H1 (cell line): ENCODE data around the gene MICU1. TPM values are rescaled to one million over a fixed set of nuclear protein-coding genes. Genes with fewer than 3 reads are reported as not detected.

ENCODE experiments used
- CTCF ChIA-PET: fragments of 300-600 bp; sonication (Branson Sonifier 250); formaldehyde crosslinking; loops from one replicate; lab custom pipeline; 2021; ENCODE audit not compliant: partially characterized antibody; lab: Charles Lee
- POLR2A ChIA-PET: fragments of 300-600 bp; sonication (Branson Sonifier 250); formaldehyde crosslinking; loops from one replicate; lab custom pipeline; 2021; ENCODE audit warnings: inconsistent platforms; ENCODE audit not compliant: partially characterized antibody; lab: Charles Lee
- DNase-seq, 2 experiments: peaks; one replicate each; pipeline versions ENCODE4 v3.0.0 to v3.0.0-alpha.2; 2010 to 2022; ENCODE audit warnings: low spot score in 2 of 2, low read depth in 1 of 2, mixed read lengths in 1 of 2
- FAIRE-seq: peaks from 2 replicates; lab custom pipeline; 2011; peaks lifted over from hg19 to GRCh38; lab: Jason Lieb, UNC
- H2AFZ ChIP-seq: 2 replicates; pipeline ENCODE4 v1.8.1; 2012; ENCODE audit warnings: low read length, inconsistent platforms
- H2AK5ac ChIP-seq: 2 replicates; pipeline ENCODE4 v1.6.1; 2013; ENCODE audit warnings: low read depth, low read length
- H2BK120ac ChIP-seq: replicated peaks from 2 replicates; pipeline ENCODE3; 2013; ENCODE audit warnings: low read depth, low read length, inconsistent platforms
- H2BK12ac ChIP-seq: 2 replicates; pipeline ENCODE4 v1.6.1; 2013; ENCODE audit warnings: low read depth, low read length
- H2BK15ac ChIP-seq: 2 replicates; pipeline ENCODE4 v1.6.1; 2013; ENCODE audit warnings: low read length
- H2BK20ac ChIP-seq: 2 replicates; pipeline ENCODE4 v1.6.1; 2013; ENCODE audit warnings: low read length
- H2BK5ac ChIP-seq: 2 replicates; pipeline ENCODE4 v1.6.1; 2013; ENCODE audit warnings: low read depth, low read length
- H3K14ac ChIP-seq: 2 replicates; pipeline ENCODE4 v1.6.1; 2013; ENCODE audit warnings: inconsistent platforms; ENCODE audit not compliant: insufficient read length
- H3K18ac ChIP-seq: 2 replicates; pipeline ENCODE4 v1.6.1; 2013; ENCODE audit warnings: low read length; ENCODE audit errors: extremely low read depth
- H3K23ac ChIP-seq: 2 replicates; pipeline ENCODE4 v1.6.1; 2013; ENCODE audit warnings: inconsistent platforms; ENCODE audit not compliant: insufficient read length
- H3K23me2 ChIP-seq: 2 replicates; pipeline ENCODE4 v1.6.1; 2013; ENCODE audit warnings: low read depth, low read length
- H3K27ac ChIP-seq: 2 replicates; pipeline ENCODE4 v1.6.1; 2011; ENCODE audit warnings: low read depth, low read length, inconsistent platforms
- H3K27me3 ChIP-seq, 4 experiments: replicated peaks in 1 of 4; 1 replicate in 1 of 4; 2 replicates in 3 of 4; pipeline versions ENCODE4 v1.6.1 to v1.8.1; 2011 to 2013; ENCODE audit warnings: low read length in 3 of 4, mild to moderate bottlenecking in 3 of 4, inconsistent platforms in 2 of 4, mixed read lengths in 2 of 4, moderate library complexity in 1 of 4; ENCODE audit not compliant: control insufficient read depth in 3 of 4, insufficient read depth in 3 of 4; ENCODE audit errors: extremely low read depth in 1 of 4
- H3K36me3 ChIP-seq, 4 experiments: 2 replicates each; pipeline versions ENCODE4 v1.6.1 to v1.8.1; 2011 to 2013; ENCODE audit warnings: mild to moderate bottlenecking in 4 of 4, low read length in 3 of 4, moderate library complexity in 2 of 4, control low read depth in 1 of 4, inconsistent platforms in 1 of 4; ENCODE audit not compliant: insufficient read depth in 4 of 4, control insufficient read depth in 2 of 4
- H3K4ac ChIP-seq: replicated peaks from 2 replicates; pipeline ENCODE3; 2013; ENCODE audit warnings: low read length, low read depth, mixed read lengths, inconsistent platforms; ENCODE audit not compliant: insufficient read length
- H3K4me1 ChIP-seq, 4 experiments: replicated peaks in 1 of 4; 1 replicate in 1 of 4; 2 replicates in 3 of 4; pipeline versions ENCODE4 v1.6.1 to v1.8.1; 2011 to 2013; ENCODE audit warnings: low read length in 3 of 4, inconsistent platforms in 2 of 4, mixed read lengths in 1 of 4; ENCODE audit not compliant: insufficient read depth in 4 of 4, control insufficient read depth in 3 of 4
- H3K4me2 ChIP-seq, 2 experiments: 2 replicates each; pipeline versions ENCODE4 v1.6.1 to v1.8.1; 2011 to 2013; ENCODE audit warnings: low read depth in 2 of 2, low read length in 2 of 2, control low read depth in 1 of 2, inconsistent platforms in 1 of 2, mild to moderate bottlenecking in 1 of 2; ENCODE audit not compliant: insufficient read depth in 1 of 2
- H3K4me3 ChIP-seq, 4 experiments: fragments of 200-600, 300-600 bp in 1 of 4; sonication (generic), shearing (Covaris generic), sonication (Bioruptor Twin) in 1 of 4; 2 replicates each; pipeline versions ENCODE4 v1.5.1 to v1.8.1; 2011 to 2016; ENCODE audit warnings: low read length in 4 of 4, low read depth in 3 of 4, control low read depth in 2 of 4, inconsistent platforms in 2 of 4, mild to moderate bottlenecking in 2 of 4, mixed read lengths in 1 of 4, moderate library complexity in 1 of 4; ENCODE audit not compliant: insufficient read depth in 2 of 4; ENCODE audit errors: extremely low read depth in 1 of 4
- H3K56ac ChIP-seq: replicated peaks from 2 replicates; pipeline ENCODE3; 2013; ENCODE audit warnings: low read depth, mild to moderate bottlenecking, mixed read lengths, low read length, inconsistent platforms; ENCODE audit not compliant: insufficient read length
- H3K79me1 ChIP-seq: 2 replicates; pipeline ENCODE4 v1.6.1; 2013; ENCODE audit warnings: low read depth, low read length, control low read depth
- H3K79me2 ChIP-seq, 2 experiments: 2 replicates each; pipeline versions ENCODE4 v1.6.1 to v1.8.1; 2012 to 2013; ENCODE audit warnings: low read length in 2 of 2, mild to moderate bottlenecking in 2 of 2, inconsistent platforms in 1 of 2; ENCODE audit not compliant: insufficient read depth in 2 of 2, control insufficient read depth in 1 of 2
- H3K9ac ChIP-seq, 4 experiments: replicated peaks in 1 of 4; 1 replicate in 1 of 4; 2 replicates in 3 of 4; pipeline versions ENCODE4 v1.6.1 to v1.8.1; 2011 to 2013; ENCODE audit warnings: low read depth in 3 of 4, low read length in 3 of 4, control low read depth in 2 of 4, mild to moderate bottlenecking in 2 of 4, moderate library complexity in 2 of 4, inconsistent platforms in 1 of 4; ENCODE audit errors: extremely low read depth in 1 of 4
- H3K9me3 ChIP-seq, 2 experiments: 2 replicates each; pipeline versions ENCODE4 v1.6.1 to v1.8.1; 2012 to 2013; ENCODE audit warnings: mild to moderate bottlenecking in 2 of 2, moderate library complexity in 2 of 2, control low read depth in 1 of 2, inconsistent platforms in 1 of 2, low read depth in 1 of 2, low read length in 1 of 2, mixed read lengths in 1 of 2; ENCODE audit not compliant: insufficient read depth in 2 of 2
- H4K20me1 ChIP-seq, 2 experiments: replicated peaks in 1 of 2; 2 replicates each; pipeline versions ENCODE3 to v1.8.1; 2011 to 2013; ENCODE audit warnings: inconsistent platforms in 2 of 2, low read length in 2 of 2, mild to moderate bottlenecking in 1 of 2; ENCODE audit not compliant: insufficient read depth in 2 of 2, control insufficient read depth in 1 of 2
- H4K5ac ChIP-seq: 2 replicates; pipeline ENCODE4 v1.6.1; 2013; ENCODE audit warnings: low read length, low read depth, mixed read lengths, inconsistent platforms; ENCODE audit not compliant: insufficient read length
- H4K8ac ChIP-seq: 2 replicates; pipeline ENCODE4 v1.8.0; 2013; ENCODE audit warnings: mild to moderate bottlenecking, moderate library complexity, low read length, inconsistent platforms; ENCODE audit not compliant: insufficient read depth; ENCODE audit errors: extremely low read depth
- H4K91ac ChIP-seq: replicated peaks from 2 replicates; pipeline ENCODE3; 2013; ENCODE audit warnings: low read length, mixed read lengths, inconsistent platforms; ENCODE audit not compliant: insufficient read length
- BRCA1 ChIP-seq: IDR thresholded peaks from 2 replicates; pipeline ENCODE4 v1.6.1; 2012; ENCODE audit warnings: low read depth, low read length, improper control_type of control experiment
- EGR1 ChIP-seq: IDR thresholded peaks from 2 replicates; pipeline ENCODE4 v1.6.1; 2011; ENCODE audit warnings: low read depth, low read length, borderline replicate concordance
- EZH2 ChIP-seq: fragments of 200-600 bp; sonication (generic); IDR thresholded peaks from 2 replicates; pipeline ENCODE4 v1.7.1; 2012; ENCODE audit warnings: low read depth, mild to moderate bottlenecking, moderate library complexity, low read length, inconsistent platforms; ENCODE audit not compliant: severe bottlenecking
- KDM5A ChIP-seq: fragments of 200-600 bp; IDR thresholded peaks from 2 replicates; pipeline ENCODE4 v1.7.1; 2012; ENCODE audit warnings: mild to moderate bottlenecking, low read length, inconsistent platforms, mixed read lengths
- MAFK ChIP-seq: IDR thresholded peaks from 2 replicates; pipeline ENCODE4 v1.6.1; 2012; ENCODE audit warnings: low read depth, mild to moderate bottlenecking, improper control_type of control experiment, low read length
- PHF8 ChIP-seq: fragments of 200-600 bp; sonication (generic); conservative IDR thresholded peaks from 2 replicates; pipeline ENCODE4 v1.7.1; 2012; ENCODE audit warnings: low read depth, mild to moderate bottlenecking, inconsistent platforms, low read length, moderate library complexity
- POLR2A ChIP-seq, 2 experiments: IDR thresholded peaks; 1 replicate in 1 of 2; 2 replicates in 1 of 2; pipeline ENCODE4 v1.6.1; 2011; ENCODE audit warnings: low read depth in 2 of 2, low read length in 2 of 2, mild to moderate bottlenecking in 2 of 2; ENCODE audit errors: control extremely low read depth in 1 of 2
- POLR2AphosphoS5 ChIP-seq: IDR thresholded peaks from 2 replicates; pipeline ENCODE4 v1.6.1; 2011; ENCODE audit warnings: low read depth, low read length
- RXRA ChIP-seq: IDR thresholded peaks from 2 replicates; pipeline ENCODE4 v1.6.1; 2011; ENCODE audit warnings: low read depth, mild to moderate bottlenecking, low read length, moderate library complexity; ENCODE audit not compliant: insufficient read depth
- TBP ChIP-seq: IDR thresholded peaks from 2 replicates; pipeline ENCODE4 v1.6.1; 2011; ENCODE audit warnings: low read depth, low read length, improper control_type of control experiment
- USF2 ChIP-seq: IDR thresholded peaks from 2 replicates; pipeline ENCODE4 v1.6.1; 2011; ENCODE audit warnings: low read length, improper control_type of control experiment
- YY1 ChIP-seq: IDR thresholded peaks from 2 replicates; pipeline ENCODE4 v1.6.1; 2011; ENCODE audit warnings: low read depth, mild to moderate bottlenecking, low read length
- WGBS, 2 experiments: shearing (Covaris generic) in 1 of 2; methylation state at CpG; one replicate each; pipeline versions ENCODE4 v1.1.6 to v1.1.7; 2013 to 2015; ENCODE audit warnings: low lambda C conversion rate in 2 of 2, mixed read lengths in 2 of 2, inconsistent platforms in 1 of 2, low coverage in 1 of 2, missing lambda C conversion rate in 1 of 2; ENCODE audit not compliant: insufficient replicate concordance in 2 of 2, insufficient coverage in 1 of 2, insufficient read length in 1 of 2; ENCODE audit errors: extremely low coverage in 1 of 2, missing lambda C conversion rate in 1 of 2; 5-methylcytosine and 5-hydroxymethylcytosine counted together
- polyA plus RNA-seq, 7 experiments: library from polyadenylated mRNA; depleted of rRNA in 3 of 7; stranded (reverse) in 5 of 7; unstranded in 2 of 7; fragments of >200 nt in 5 of 7; fragments of 200-250 nt in 2 of 7; gene quantifications; 1 replicate in 5 of 7; 2 replicates in 1 of 7; 4 replicates in 1 of 7; pipeline versions ENCODE4 v1.2.1 to v1.2.3, GENCODE V29; 2011 to 2013; ENCODE audit warnings: missing spikeins in 2 of 7, mixed read lengths in 2 of 7
- total RNA-seq: library from RNA; stranded (reverse); fragmentation: NEBNext Ultra II Directional; extraction: Animal tissue kit (Norgen Biotek cat#: 25700); gene quantifications from 2 replicates; pipeline ENCODE4 v1.2.1, GENCODE V29; 2021

Gene MICU1
- total and polyA plus RNA-seq, 2 of the 8 experiments (the other 6 are each of a cell fraction or from before 2014, with no cell fraction given): 18.0 to 36.7 TPM

DNA sequence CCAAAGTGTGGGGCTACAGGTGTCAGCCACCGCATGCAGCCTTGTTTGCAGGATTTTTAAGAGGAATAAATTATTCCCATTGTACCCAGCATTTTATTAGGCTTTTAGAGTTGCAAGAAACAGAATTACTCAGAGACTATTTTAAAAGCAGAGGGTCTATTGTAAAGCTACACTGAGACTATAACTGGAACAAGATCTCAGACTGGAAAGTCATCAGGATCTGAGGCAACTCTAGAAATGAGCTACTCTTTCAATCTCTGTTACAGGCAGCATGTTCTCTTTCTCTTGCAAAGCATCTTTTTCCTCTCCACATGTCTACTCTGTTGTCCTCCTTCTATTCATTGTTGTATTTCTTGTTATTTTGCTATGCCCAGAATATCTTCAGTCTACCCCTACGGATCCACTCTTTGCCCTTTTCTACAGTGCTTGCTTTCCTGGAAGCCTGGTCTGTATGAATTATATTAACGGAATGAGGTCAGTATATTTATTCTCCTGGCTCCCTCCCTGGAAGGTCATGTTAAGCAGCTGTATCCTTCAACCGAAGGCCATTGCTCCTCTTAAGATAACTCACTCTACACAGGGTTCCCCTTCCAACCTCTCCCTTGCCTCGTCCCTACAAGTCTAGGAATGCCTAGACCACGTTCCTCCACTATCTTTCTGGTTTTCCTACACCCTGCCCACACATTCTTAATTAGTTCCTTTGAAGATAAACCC, 27.7 kb upstream of the MICU1 start:
- Histone ChIP-seq H3K4me1 (no peaks in the 10 kb centered on the region), H2BK15ac (no peak overlapping the region), H2BK5ac (no peak overlapping the region), H3K4me2 (no peak overlapping the region), H4K91ac (no peak overlapping the region), H4K5ac (no peak overlapping the region), H3K23me2 (no peaks in the 10 kb centered on the region), H3K56ac (no peak overlapping the region), H3K14ac (no peak overlapping the region), H2AFZ (0 out of 2 replicates have a peak overlapping the region, but pooled peaks have one; percentile 20), H3K18ac (no peak overlapping the region), H3K27ac (no peak overlapping the region), H2BK120ac (no peak overlapping the region), H3K4ac (no peak overlapping the region), H2AK5ac (no peak overlapping the region), H3K9me3 (no peaks in the 10 kb centered on the region), H3K79me2 (no peaks in the 10 kb centered on the region), H3K23ac (no peak overlapping the region), H4K8ac (no peak overlapping the region), H2BK20ac (no peak overlapping the region), H2BK12ac (no peak overlapping the region), H3K36me3 (no peaks in the 10 kb centered on the region), H3K27me3 (no peaks in the 10 kb centered on the region), H3K4me3 (no peak overlapping the region), H4K20me1 (no peaks in the 10 kb centered on the region), H3K79me1 (no peaks in the 10 kb centered on the region), H3K9ac (no peak overlapping the region)
- WGBS, 2 experiments: 85% methylated on average over 6 of the region's 6 CpGs; no CpG with 5 or more reads in 1 of the 2 experiments
- no peak for DNase-seq
- ChIA-PET CTCF (no interaction called here), POLR2A (interaction anchor here (1.1 kb wide), 1 partner anchor 32 kb away, joined by 3 read pairs; no protein-coding TSS in a partner anchor)
- no peak for FAIRE-seq
- TF ChIP-seq MAFK (no peak), EGR1 (no peak), YY1 (no peak), RXRA (no peak), TBP (no peak), POLR2A (IDR thresholded peaks at IDR 0.05; ENCODE audit: control extremely low read depth in 1 of 2, low read depth in 2 of 2, low read length in 2 of 2) (no peak), USF2 (no peak), EZH2 (no peak), PHF8 (no peak), BRCA1 (no peak), KDM5A (no peak), POLR2AphosphoS5 (no peak)
